ENCODE measurements around the gene SELPLG.

GRCh38 chr12:108591267-108591980 lies 42.3 kb downstream of the SELPLG start:
- TF ChIP-seq CTCF (IDR thresholded peaks at IDR 0.05 in 8 of 11, conservative IDR thresholded peaks at IDR 0.05 in 3 of 11) (no peak), POLR2A (IDR thresholded peaks at IDR 0.05) (no peak), POLR2AphosphoS5 (IDR thresholded peaks at IDR 0.05) (peak in 1 of 3 donors; percentile 15)

Measured in spleen (tissue), 7 donors.